B cell (primary cell): ENCODE data around the gene NR4A1. TPM values are rescaled to one million over a fixed set of nuclear protein-coding genes. Genes with fewer than 3 reads are reported as not detected.

ENCODE experiments used
- ATAC-seq: fragments of 200-7000 bp; cut with Tn5 transposase; one replicate; pipeline ENCODE4 v1.10.0; 2021; ENCODE audit warnings: low read depth, mild to moderate bottlenecking, moderate number of reproducible peaks, moderate library complexity
- CTCF ChIA-PET: fragments of 350-600 bp; sonication (Branson Sonifier 250); formaldehyde crosslinking; loops from one replicate; lab custom pipeline; 2021; ENCODE audit warnings: antibody characterized with exemption, inconsistent platforms; lab: Charles Lee
- POLR2A ChIA-PET: fragments of 350-600 bp; sonication (Branson Sonifier 250); formaldehyde crosslinking; loops from one replicate; lab custom pipeline; 2021; ENCODE audit warnings: antibody characterized with exemption; lab: Charles Lee
- DNase-seq: peaks from one replicate; pipeline ENCODE4 v3.0.0; 2013
- H2AFZ ChIP-seq: 2 replicates; pipeline ENCODE4 v1.6.1; 2012; ENCODE audit warnings: mild to moderate bottlenecking, low read depth, low read length; ENCODE audit not compliant: insufficient read depth, poor library complexity, severe bottlenecking
- H3K27ac ChIP-seq, 2 donors: 1 replicate in 1 of 2; 2 replicates in 1 of 2; pipeline ENCODE4 v1.5.1; 2012 to 2013; ENCODE audit warnings: low read length in 2 of 2, mild to moderate bottlenecking in 2 of 2, moderate library complexity in 1 of 2
- H3K27me3 ChIP-seq, 4 experiments: fragments of 200-600 bp in 1 of 4; sonication (generic) in 1 of 4; replicated peaks in 1 of 4; 1 replicate in 2 of 4; 2 replicates in 2 of 4; pipeline versions ENCODE4 v1.6.1 to v1.7.0; 2013 to 2016; ENCODE audit warnings: low read length in 3 of 4, mild to moderate bottlenecking in 2 of 4, mixed read lengths in 1 of 4, moderate library complexity in 1 of 4; ENCODE audit not compliant: insufficient read depth in 4 of 4, control insufficient read depth in 3 of 4; ENCODE audit errors: control extremely low read depth in 1 of 4
- H3K36me3 ChIP-seq, 2 experiments: replicated peaks in 1 of 2; 1 replicate in 1 of 2; 2 replicates in 1 of 2; pipeline versions ENCODE4 v1.6.1 to v1.7.1; 2013; ENCODE audit warnings: low read length in 1 of 2; ENCODE audit not compliant: insufficient read depth in 2 of 2, control insufficient read depth in 1 of 2; ENCODE audit errors: control extremely low read depth in 1 of 2, extremely low read depth in 1 of 2
- H3K4me1 ChIP-seq, 2 donors: fragments of 200-600 bp in 1 of 2; sonication (generic) in 1 of 2; 1 replicate in 1 of 2; 2 replicates in 1 of 2; pipeline versions ENCODE4 v1.5.1 to v1.6.1; 2013 to 2017; ENCODE audit warnings: low read length in 2 of 2; ENCODE audit not compliant: control insufficient read depth in 2 of 2, insufficient read depth in 2 of 2
- H3K4me2 ChIP-seq: replicated peaks from 2 replicates; pipeline ENCODE3; 2012; ENCODE audit warnings: mild to moderate bottlenecking, low read depth, low read length; ENCODE audit not compliant: poor library complexity, severe bottlenecking
- H3K4me3 ChIP-seq, 5 experiments: fragments of 200-600 bp in 1 of 5; sonication (generic) in 1 of 5; 1 replicate in 3 of 5; 2 replicates in 2 of 5; pipeline versions ENCODE4 v1.5.1 to v1.7.0; 2011 to 2016; ENCODE audit warnings: low read length in 4 of 5, mild to moderate bottlenecking in 4 of 5, low read depth in 2 of 5, control low read depth in 1 of 5, moderate library complexity in 1 of 5; ENCODE audit not compliant: insufficient read depth in 1 of 5; ENCODE audit errors: control extremely low read depth in 1 of 5, extremely low read depth in 1 of 5
- H3K79me2 ChIP-seq: fragments of 200-600 bp; sonication (generic); one replicate; pipeline ENCODE4 v1.6.0; 2016; ENCODE audit warnings: low read length; ENCODE audit not compliant: control insufficient read depth, insufficient read depth
- H3K9ac ChIP-seq: fragments of 200-600 bp; sonication (generic); 2 replicates; pipeline ENCODE4 v1.6.1; 2017; ENCODE audit warnings: mild to moderate bottlenecking, low read length, moderate library complexity
- H3K9me3 ChIP-seq, 3 donors: one replicate each; pipeline versions ENCODE4 v1.6.1 to v1.7.1; 2013; ENCODE audit warnings: low read length in 2 of 3; ENCODE audit not compliant: control insufficient read depth in 2 of 3, insufficient read depth in 1 of 3; ENCODE audit errors: control extremely low read depth in 1 of 3
- H4K20me1 ChIP-seq: 2 replicates; pipeline ENCODE4 v1.6.0; 2012; ENCODE audit warnings: mild to moderate bottlenecking, low read length; ENCODE audit not compliant: insufficient read depth, control insufficient read depth, poor library complexity, severe bottlenecking
- H3K27ac Mint-ChIP-seq: one replicate; pipeline ENCODE4 v1.8.0; 2021; ENCODE audit warnings: mixed read lengths
- H3K27me3 Mint-ChIP-seq: one replicate; pipeline ENCODE4 v1.8.0; 2021; ENCODE audit warnings: mixed read lengths
- H3K4me1 Mint-ChIP-seq: one replicate; pipeline ENCODE4 v1.8.0; 2021; ENCODE audit warnings: mixed read lengths
- H3K4me3 Mint-ChIP-seq: one replicate; pipeline ENCODE4 v1.8.0; 2021; ENCODE audit warnings: mixed read lengths
- H3K9me3 Mint-ChIP-seq: one replicate; pipeline ENCODE4 v1.8.0; 2022; ENCODE audit warnings: mixed read lengths; ENCODE audit not compliant: insufficient read depth
- CTCF ChIP-seq: fragments of 200-600 bp; IDR thresholded peaks from one replicate; pipeline ENCODE4 v1.8.0; 2022; ENCODE audit warnings: antibody characterized with exemption, mild to moderate bottlenecking
- EZH2 ChIP-seq: IDR thresholded peaks from 2 replicates; pipeline ENCODE4 v1.6.1; 2012; ENCODE audit warnings: borderline replicate concordance, low read depth, mild to moderate bottlenecking, moderate library complexity, low read length; ENCODE audit not compliant: insufficient read depth, poor library complexity, severe bottlenecking
- WGBS: methylation state at CpG from one replicate; pipeline ENCODE4 v1.1.5; 2013; ENCODE audit warnings: missing lambda C conversion rate; ENCODE audit not compliant: insufficient coverage; 5-methylcytosine and 5-hydroxymethylcytosine counted together
- intact Hi-C: fragments of 100-400 bp; cut with micrococcal nuclease; formaldehyde crosslinking; loops from one replicate; pipeline ENCODE4 v1.10.0; 2022
- polyA plus RNA-seq: library from polyadenylated mRNA; depleted of rRNA; stranded (reverse); fragments of >200 nt; gene quantifications from 2 replicates; pipeline ENCODE4 v1.2.3, GENCODE V29; 2012
- total RNA-seq, 2 donors: library from RNA; stranded (reverse); fragments of 120-200 nt in 1 of 2; gene quantifications; 1 replicate in 1 of 2; 2 replicates in 1 of 2; pipeline versions ENCODE4 v1.2.3 to v1.2.4, GENCODE V29; 2013 to 2022

NR4A1 gene
- total and polyA plus RNA-seq, 2 donors (not counting 1 experiment from before 2014, with no cell fraction given): 43.2 to 470 TPM

DNA sequence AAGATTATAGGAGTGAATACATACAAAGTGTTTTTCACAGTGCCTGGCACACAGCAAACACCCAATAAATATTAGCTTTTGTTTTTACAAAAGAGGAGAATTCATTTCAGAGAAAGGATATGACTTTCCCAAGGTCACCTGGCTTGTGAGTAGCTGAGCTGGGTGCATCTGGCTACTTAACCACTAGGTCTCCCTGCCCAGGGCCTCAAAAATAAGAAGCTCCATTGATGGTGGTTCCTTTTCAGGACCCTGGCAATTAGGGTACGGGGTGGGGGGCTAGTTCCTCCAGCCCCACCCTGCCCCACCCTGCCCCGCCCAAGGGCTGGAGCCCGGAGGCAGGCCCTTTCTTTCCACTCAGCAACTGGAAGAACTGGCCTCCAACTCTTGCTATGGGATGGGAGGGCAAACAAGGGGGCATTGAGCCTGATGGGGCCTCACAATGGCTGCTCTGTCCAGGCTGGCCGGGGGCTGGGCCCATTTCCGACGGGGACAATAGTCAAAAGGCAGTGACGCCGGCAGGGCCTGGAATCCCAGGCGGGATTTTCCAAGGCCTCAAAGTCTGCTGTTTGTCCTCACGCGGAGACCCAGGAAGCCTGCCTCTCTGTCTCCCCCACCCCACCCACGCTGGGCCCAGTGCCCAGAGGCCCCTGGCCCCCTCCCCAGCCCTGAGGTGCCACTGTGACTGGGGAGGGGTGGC lies 10.4 kb downstream of the NR4A1 start:
- peaks cover 7% of the 10 kb centered on the region for H3K27me3 Mint-ChIP-seq
- Histone ChIP-seq H2AFZ (no peak overlapping the region), H3K4me3 (no peak overlapping the region), H3K9ac (no peak overlapping the region), H3K27ac (no peak overlapping the region), H3K27me3 (peaks cover 0 to 5% (median 0%) of the 10 kb centered on the region in 4 experiments), H3K4me2 (no peak overlapping the region), H3K4me1 (no peaks in the 10 kb centered on the region), H3K79me2 (no peaks in the 10 kb centered on the region), H3K9me3 (no peaks in the 10 kb centered on the region), H3K36me3 (peaks cover 0 to 20% of the 10 kb centered on the region in 2 experiments), H4K20me1 (no peaks in the 10 kb centered on the region)
- intact Hi-C loops: no loop called here
- no peak for ATAC-seq
- no peak for TF ChIP-seq CTCF
- TF ChIP-seq EZH2: no peak
- ChIA-PET CTCF (interaction anchor here (1.0 to 34.6 kb wide), 3 partner anchors 21 to 60 kb away, joined by 3 to 1315 read pairs (median 3); no protein-coding TSS in a partner anchor), POLR2A (interaction anchor here (0.7 kb wide), 2 partner anchors 13 to 126 kb away, joined by 3 to 4 read pairs; no protein-coding TSS in a partner anchor)
- no peaks in the 10 kb centered on the region for H3K4me1 Mint-ChIP-seq
- no peaks in the 10 kb centered on the region for H3K9me3 Mint-ChIP-seq
- DNase-seq: no peak
- H3K27ac Mint-ChIP-seq: no peak overlapping the region
- 86% methylated on average over 6 of the region's 12 CpGs for whole genome bisulfite sequencing
- H3K4me3 Mint-ChIP-seq: no peak overlapping the region
